ENCODE results near the gene TOP1. TPM values are rescaled to one million over a fixed set of nuclear protein-coding genes. Genes with fewer than 3 reads are reported as not detected.
A peak's percentile ranks its signal among the peaks of the same experiment; 100 is the strongest.

Gene TOP1
- total and polyA plus RNA-seq, 2 of the 4 experiments (the other 2 are of a cell fraction) = 14.0 to 21.5 TPM

DNA sequence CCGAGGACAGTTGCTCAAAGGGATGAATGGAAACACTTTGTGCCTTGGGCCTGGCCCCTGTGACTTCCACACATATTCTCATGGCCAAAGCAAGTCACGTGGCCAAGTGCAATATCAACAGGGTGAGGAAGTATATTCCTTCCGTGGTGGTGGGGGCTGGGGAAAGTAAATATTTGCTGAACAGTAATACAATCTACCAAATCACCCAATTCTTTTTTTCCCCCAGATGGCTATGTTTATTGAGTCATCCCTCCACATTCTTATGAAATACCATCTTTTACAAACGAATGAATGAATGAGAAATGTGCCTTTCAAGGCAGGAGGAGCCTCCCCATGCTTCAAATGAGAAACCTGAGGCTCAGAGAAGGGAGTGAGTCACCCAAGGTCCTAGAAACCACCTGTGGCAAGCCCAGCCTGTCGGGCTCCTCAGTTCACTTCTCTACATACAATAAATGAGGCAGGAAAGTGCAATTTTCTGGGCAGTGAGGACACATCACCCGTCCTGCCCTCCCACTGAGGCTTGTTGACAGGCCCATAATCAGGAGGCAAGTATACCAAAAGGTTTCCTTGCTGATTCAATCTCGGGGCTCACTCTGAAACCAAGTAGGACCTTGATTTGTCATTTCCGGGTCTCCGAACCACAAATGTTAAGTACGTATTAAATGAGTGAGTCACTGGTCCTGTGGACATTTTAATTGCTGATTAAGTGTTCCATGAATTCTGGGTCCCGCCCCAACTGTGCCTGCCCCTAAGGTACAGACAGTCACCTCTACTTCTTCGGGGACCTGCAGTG lies 25.3 kb upstream of the TOP1 start:
- no TSS peak for BruUV-seq (replicated peaks)
- Histone ChIP-seq H3K23ac (ENCODE audit: low read depth, low read length) (peak overlapping the region; percentile 97), H3K27me3 (ENCODE audit: control insufficient read depth, insufficient read depth, low read length) (no peaks in the 10 kb centered on the region), H3K18ac (ENCODE audit: low read depth, low read length) (peak overlapping the region; percentile 92), H3K4me3 (ENCODE audit: insufficient read depth, low read depth, low read length) (peak overlapping the region; percentile 33; the same call in 1 of the 2 replicates), H3K9ac (ENCODE audit: low read depth, low read length) (peak overlapping the region; percentile 60), H4K91ac (ENCODE audit: insufficient read depth, low read depth, low read length) (peak overlapping the region; percentile 98), H2BK120ac (ENCODE audit: low read depth, low read length) (peak overlapping the region; percentile 98), H4K20me1 (ENCODE audit: insufficient read depth, low read length) (no peaks in the 10 kb centered on the region; the same call in 1 of the 2 replicates), H3K4me1 (ENCODE audit: control insufficient read depth, insufficient read depth, low read length) (peaks cover 27% of the 10 kb centered on the region), H4K5ac (ENCODE audit: low read depth, low read length) (peak overlapping the region; percentile 89), H3K56ac (ENCODE audit: extremely low read depth, insufficient read depth, low read length) (peak overlapping the region; percentile 97), H2AK5ac (ENCODE audit: low read depth, low read length) (peak overlapping the region; percentile 98), H3K4ac (ENCODE audit: low read depth, low read length) (peak overlapping the region; percentile 95), H2AFZ (replicated peaks; ENCODE audit: low read length, poor library complexity) (peak overlapping the region; percentile 89), H3K14ac (replicated peaks; ENCODE audit: low read depth, low read length) (peak overlapping the region; percentile 89), H3K27ac (ENCODE audit: insufficient read depth, low read length) (peak overlapping the region; percentile 88), H3K36me3 (ENCODE audit: control insufficient read depth, insufficient read depth, low read length) (no peaks in the 10 kb centered on the region), H4K8ac (ENCODE audit: low read depth in 2 of 2, low read length in 2 of 2) (peak overlapping the region; percentile 42 to 98), H2AK9ac (replicated peaks; ENCODE audit: low read depth, low read length, poor library complexity) (peak overlapping the region; percentile 86), H3K4me2 (ENCODE audit: low read depth, low read length) (peak overlapping the region; percentile 78), H2BK5ac (ENCODE audit: low read depth, low read length, poor library complexity, severe bottlenecking) (peak overlapping the region; percentile 99), H3K79me1 (ENCODE audit: low read depth in 1 of 2, low read length in 2 of 2) (peaks cover 4 to 54% of the 10 kb centered on the region in 2 experiments; a peak in 3 of 4 replicates), H2BK20ac (ENCODE audit: low read depth, low read length) (peak overlapping the region; percentile 97), H3K9me1 (ENCODE audit: insufficient read depth, low read length) (peaks cover 26% of the 10 kb centered on the region), H2BK15ac (ENCODE audit: low read depth, low read length) (peak overlapping the region; percentile 96; the same call in 2 of the 3 replicates), H3K9me3 (ENCODE audit: control insufficient read depth, insufficient read depth, low read length) (no peaks in the 10 kb centered on the region)
- in situ Hi-C loops (cut with MboI; ENCODE audit: low sequenced_read_pairs) (no loop called here), dilution Hi-C loops (cut with HindIII; ENCODE audit: low sequenced_read_pairs, unreplicated experiment) (no loop called here), intact Hi-C loops (cut with micrococcal nuclease) (no loop called here)
- ChIA-PET CTCF (interaction anchor here (0.6 kb wide), 1 partner anchor 481 kb away, joined by 3 read pairs; no protein-coding TSS in a partner anchor), POLR2A (ENCODE audit: unreplicated experiment) (no interaction called here)
- no CpG with 5 or more reads among the region's 12 CpGs for WGBS, 2 experiments (ENCODE audit: extremely low coverage in 2 of 2, insufficient read length in 1 of 2)
- peak; percentile 82 for ATAC-seq (ENCODE audit: low read depth)
- peak; percentile 99 for DNase-seq
- no peak for TF ChIP-seq ELK1 (IDR thresholded peaks at IDR 0.05; ENCODE audit: borderline replicate concordance, low read depth, low read length)
- TF ChIP-seq CEBPB (IDR thresholded peaks at IDR 0.05; ENCODE audit: low read depth, low read length) = peak; percentile 93
- peak; percentile 54; the same call in 1 of the 2 replicates for TF ChIP-seq MXI1 (IDR thresholded peaks at IDR 0.05; ENCODE audit: borderline replicate concordance, low read depth, low read length)
- no peak for TF ChIP-seq RAD21 (IDR thresholded peaks at IDR 0.05; ENCODE audit: low read length)
- TF ChIP-seq SMC3 (IDR thresholded peaks at IDR 0.05; ENCODE audit: low read depth, low read length) = no peak
- TF ChIP-seq NFE2L2 (IDR thresholded peaks at IDR 0.05; ENCODE audit: low read depth, low read length) = peak; percentile 49; the same call in 1 of the 2 replicates
- TF ChIP-seq CTCF (conservative IDR thresholded peaks at IDR 0.05; ENCODE audit: low read depth, low read length) = no peak
- no peak for TF ChIP-seq CHD1 (IDR thresholded peaks at IDR 0.05; ENCODE audit: low read depth, low read length)
- peak; percentile 79 for TF ChIP-seq MAFK (IDR thresholded peaks at IDR 0.05; ENCODE audit: low read depth, low read length)
- TF ChIP-seq FOS (IDR thresholded peaks at IDR 0.05; ENCODE audit: low read depth, low read length) = peak; percentile 69
- TF ChIP-seq POLR2A (IDR thresholded peaks at IDR 0.05; ENCODE audit: low read depth, low read length) = peak; percentile 52
- TF ChIP-seq RCOR1 (IDR thresholded peaks at IDR 0.05; ENCODE audit: insufficient replicate concordance, low read length) = peak; percentile 68
- peak; percentile 90 for TF ChIP-seq BHLHE40 (IDR thresholded peaks at IDR 0.05; ENCODE audit: low read depth, low read length)
- TF ChIP-seq RFX5 (IDR thresholded peaks at IDR 0.05; ENCODE audit: low read depth, low read length) = no peak
